GM12878 (cell line): Measurements from ENCODE around the gene NUMBL.

Source experiments
- CTCF ChIP-seq, 3 experiments: IDR thresholded peaks in 2 of 3; conservative IDR thresholded peaks in 1 of 3; 2 replicates each; pipeline ENCODE4 v1.5.1; 2011; ENCODE audit warnings: low read depth in 3 of 3, low read length in 3 of 3, mild to moderate bottlenecking in 3 of 3, control low read depth in 2 of 3, moderate library complexity in 2 of 3, inconsistent platforms in 1 of 3, mixed read lengths in 1 of 3; ENCODE audit not compliant: control insufficient read depth in 2 of 3, insufficient read depth in 1 of 3; ENCODE audit errors: extremely low read depth in 1 of 3
- POLR2A ChIP-seq: IDR thresholded peaks from 2 replicates; pipeline ENCODE4 v1.6.1; 2011; ENCODE audit warnings: low read depth, mild to moderate bottlenecking, low read length
- SP1 ChIP-seq: IDR thresholded peaks from one replicate; pipeline ENCODE4 v1.6.1; 2011; ENCODE audit warnings: low read depth, low read length
- SREBF2 ChIP-seq: IDR thresholded peaks from 2 replicates; pipeline ENCODE4 v1.6.1; 2012; ENCODE audit warnings: mild to moderate bottlenecking, low read length

DNA sequence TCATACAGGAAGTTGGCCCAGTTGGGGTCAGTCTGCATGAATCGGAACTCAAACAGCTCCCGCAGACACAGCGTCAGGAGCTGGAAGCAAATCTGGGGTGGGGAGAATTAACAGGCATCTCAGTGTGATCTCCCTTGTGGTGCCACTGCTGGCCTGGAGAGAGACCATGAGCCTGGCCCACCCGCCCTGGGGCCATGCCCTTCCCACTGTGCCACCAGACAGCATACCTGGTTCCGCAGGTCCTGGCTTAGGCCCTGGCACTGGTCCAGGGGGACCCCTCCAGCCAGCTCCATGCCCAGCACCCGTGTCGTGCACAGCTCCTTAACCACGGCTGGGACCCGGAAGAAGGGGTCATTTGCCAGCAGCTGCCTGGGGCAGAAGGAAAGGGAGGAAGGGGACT lies 9.6 kb upstream of the NUMBL start:
- TF ChIP-seq SP1 (no peak), SREBF2 (no peak), POLR2A (no peak), CTCF (IDR thresholded peaks at IDR 0.05 in 2 of 3, conservative IDR thresholded peaks at IDR 0.05 in 1 of 3; ENCODE audit: control insufficient read depth in 2 of 3, extremely low read depth in 1 of 3, insufficient read depth in 1 of 3, low read depth in 3 of 3, low read length in 3 of 3) (no peak)
